ENCODE results near the gene SAP30L. TPM values are rescaled to one million over a fixed set of nuclear protein-coding genes. Genes with fewer than 3 reads are reported as not detected.

SAP30L gene
- polyA plus RNA-seq, 4 donors, result 45.0 to 52.2 (median 49.1) TPM

DNA sequence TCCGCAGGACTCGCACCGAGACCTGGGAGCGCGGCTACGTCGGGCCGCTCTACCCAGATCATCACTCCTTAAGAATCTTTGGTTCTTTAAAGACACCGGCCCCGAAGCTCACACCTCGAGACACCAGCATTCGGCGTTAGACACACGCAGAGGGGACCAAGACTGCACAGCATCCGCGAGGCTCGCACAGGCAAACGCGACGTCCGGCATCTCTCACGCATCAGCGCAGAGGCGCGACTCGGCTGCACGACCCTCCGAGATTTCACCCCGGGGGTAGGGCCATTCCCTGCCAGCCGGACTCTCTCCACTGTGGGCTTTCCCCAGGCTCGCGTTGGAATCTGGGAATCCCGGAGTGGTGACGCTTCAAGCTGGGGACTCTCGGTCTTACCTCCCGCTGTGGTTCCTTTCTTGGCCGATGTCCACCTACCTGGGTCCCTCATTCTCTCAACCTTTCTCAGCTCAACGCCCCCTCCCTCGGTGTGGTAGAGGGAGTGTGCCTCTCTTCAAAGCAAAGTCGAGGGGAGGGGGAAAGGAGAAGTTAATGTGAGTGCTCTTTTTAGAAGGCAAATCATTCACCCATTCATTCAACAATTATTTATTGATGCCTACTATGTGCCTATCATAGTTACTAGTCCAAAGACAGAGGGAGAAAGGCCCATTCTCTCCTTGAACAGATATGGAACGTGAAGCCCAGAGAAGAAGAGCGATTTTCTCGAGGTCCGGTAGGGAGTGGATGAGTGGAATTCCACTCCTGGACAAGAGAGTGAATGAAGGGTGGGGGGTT lies 33.6 kb downstream of the SAP30L start:
- DNase-seq (ENCODE audit: low read depth in 4 of 4, low spot score in 2 of 4), result no peak

DNA sequence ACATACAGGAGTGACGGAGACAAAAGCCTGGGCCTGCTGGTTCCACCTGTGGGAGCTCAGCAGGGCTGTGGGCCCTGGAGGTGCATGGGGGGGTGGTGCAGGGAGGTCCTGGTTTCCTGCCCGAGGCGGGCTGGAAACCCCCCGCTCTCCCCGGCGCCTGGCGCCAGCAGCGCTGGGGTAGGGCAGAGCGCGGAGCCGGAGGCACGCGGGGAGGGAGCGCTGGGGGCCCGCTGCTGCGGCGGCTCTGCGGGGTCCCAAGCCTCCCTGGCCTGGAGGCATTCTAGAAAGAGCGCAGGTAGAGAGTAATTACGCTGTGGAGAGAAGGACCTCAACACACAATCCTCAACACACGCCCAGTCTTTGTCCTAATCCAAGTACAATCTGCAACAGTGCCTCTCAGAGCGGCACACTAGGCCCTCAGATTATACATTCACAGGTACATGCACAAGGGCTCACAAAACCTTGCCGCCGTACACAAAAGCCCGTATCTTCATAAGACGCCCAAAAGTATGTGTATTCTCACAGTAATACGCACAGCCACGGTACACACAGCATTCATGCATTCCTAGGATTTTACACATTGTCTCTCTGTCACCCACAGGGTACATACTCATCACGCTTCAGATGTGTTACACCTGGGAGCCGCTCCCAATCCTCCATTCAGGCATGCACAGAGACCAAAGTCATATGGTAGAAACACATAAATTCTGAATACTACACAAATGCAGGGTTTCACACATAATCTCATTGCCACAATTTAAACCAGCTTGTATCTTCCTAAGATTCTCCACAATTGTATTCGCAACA lies 34.4 kb downstream of the SAP30L start:
- DNase-seq (ENCODE audit: low read depth in 4 of 4, low spot score in 2 of 4), result no peak

DNA sequence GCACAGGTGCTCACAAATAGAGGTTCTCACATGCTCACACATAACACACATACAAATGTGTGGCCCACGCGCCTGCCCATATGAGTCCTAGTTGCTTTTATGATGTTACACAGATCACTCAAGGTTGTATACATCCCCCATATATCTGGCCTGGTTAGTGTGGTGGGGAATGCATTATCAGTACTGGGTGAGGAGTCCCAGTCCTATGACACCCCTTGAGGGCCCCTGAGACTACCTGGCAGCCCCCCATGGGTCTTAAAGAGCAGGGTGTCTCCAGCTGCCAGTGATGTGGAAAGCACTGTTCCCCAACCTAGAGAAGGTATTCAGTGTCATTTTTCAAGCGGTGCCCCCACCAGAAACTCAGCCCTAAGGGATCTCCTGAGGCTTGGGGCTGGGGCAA lies 35.0 kb downstream of the SAP30L start:
- no peak for DNase-seq (ENCODE audit: low read depth in 4 of 4, low spot score in 2 of 4)

DNA sequence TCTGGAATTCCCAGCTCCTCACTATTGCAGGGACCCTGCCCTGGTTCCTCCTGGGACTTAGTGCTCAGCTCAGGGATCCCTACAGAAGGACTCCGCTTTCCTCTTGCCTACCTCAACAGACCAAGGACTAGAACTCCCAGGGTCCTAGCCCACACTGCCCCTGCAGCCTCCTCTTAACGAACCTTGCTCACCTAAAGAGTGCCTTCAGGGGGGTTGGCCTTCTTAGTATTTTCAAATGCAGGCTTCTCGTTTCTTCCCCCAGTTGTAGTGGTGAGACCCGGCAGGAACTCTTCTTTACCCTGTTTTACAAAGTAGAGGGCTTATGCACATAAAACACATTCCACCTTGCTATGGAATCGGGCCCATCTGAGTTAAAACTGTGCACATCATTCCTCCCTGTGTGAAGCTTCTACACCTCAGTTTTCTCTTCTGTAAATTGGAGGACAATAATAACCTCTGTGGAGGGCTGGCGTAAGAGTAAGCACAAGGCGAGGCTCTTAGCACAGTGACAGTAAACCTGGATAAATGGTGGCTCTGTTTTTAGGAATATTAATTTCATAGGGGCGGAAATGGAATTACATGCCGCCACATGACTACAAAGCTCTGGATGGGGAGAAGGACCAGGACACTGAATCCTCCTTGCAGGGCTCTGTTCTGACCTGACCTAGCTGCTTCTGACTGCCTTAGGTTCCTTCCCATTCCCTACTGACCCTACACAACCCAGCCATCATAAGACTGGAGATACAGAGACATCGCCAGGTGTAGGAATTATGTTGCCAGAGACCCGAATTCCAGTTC lies 36.0 kb downstream of the SAP30L start:
- no peak for DNase-seq (ENCODE audit: low read depth in 4 of 4, low spot score in 2 of 4)

DNA sequence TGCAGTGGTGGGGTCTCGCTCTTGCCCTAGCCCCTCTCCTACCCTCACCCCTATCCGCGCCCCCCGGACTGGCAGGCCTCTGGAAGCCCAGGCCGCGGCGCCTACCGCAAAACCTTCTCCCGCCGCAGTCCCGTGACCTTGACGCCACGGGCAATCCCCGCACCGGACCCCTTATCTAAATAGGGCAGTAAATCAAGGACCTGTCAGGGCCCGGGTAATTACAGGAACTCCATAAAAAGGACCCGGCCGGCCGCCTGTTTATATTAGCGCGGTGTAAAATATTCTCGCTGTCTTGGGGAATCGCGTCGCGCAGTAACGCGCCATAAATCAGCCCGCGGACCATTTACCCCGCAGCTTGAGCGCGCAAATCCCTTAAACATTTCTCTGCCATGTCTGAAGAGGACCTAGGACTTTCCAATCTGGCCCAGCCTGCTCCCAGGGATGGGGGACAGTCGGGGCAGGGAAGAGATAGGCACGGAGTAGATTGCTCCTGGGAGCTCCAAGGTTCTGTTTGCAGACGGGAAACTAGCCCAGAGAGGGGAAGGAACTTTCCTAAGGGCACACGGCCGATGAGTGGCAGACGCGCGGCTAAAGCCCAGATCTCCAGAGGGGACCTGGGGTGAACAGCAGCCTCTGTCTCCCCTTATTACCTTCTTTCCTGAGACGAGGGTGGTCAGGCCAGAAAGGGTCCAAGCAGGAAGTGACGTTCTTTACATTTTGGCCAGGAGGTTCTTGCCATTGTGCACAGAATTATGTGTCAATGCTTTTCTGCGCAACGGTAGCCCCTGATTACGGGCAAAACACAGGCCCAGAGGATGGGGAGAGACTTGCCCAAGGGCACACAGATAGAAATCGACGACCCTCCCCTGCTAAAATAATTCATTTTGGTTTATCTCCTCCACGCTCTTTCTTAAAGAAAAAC lies 37.0 kb downstream of the SAP30L start:
- no peak for DNase-seq (ENCODE audit: low read depth in 4 of 4, low spot score in 2 of 4)

DNA sequence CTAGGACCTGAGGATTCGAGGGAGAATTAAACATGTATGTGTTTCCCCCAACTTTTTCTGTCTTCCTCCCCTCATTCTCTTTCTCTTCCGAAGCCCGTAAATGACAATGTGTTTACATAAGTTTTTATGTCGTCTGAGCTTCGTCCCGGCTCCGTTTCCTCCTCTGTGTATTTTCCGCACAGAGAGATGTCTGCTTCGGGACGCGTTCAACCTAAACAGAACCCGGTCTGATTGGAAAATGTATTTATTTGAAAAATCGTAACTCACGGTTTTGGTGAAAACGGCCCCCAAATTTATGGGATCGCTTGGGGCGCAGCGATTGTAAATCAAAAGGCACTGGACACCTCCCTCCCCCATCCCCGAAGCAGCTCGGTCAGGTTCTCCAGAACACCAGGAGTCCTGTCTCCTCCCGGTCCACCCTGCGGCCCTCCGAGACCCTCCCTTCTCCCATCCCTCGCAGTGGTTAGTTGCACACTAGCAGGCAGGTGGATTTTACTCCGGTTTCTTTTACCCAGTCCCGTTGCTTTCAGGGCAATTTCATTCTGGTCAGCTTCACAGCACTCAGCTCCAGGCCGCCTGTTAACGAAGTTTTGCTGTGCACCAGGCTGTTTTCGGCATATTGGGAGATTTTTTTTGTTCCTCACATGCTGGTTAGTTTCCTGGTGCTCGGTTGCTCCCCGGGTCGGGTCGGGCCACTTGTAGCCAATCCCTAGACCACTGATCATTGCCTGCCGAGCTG lies 38.0 kb downstream of the SAP30L start:
- DNase-seq (ENCODE audit: low read depth in 4 of 4, low spot score in 2 of 4), result no peak

DNA sequence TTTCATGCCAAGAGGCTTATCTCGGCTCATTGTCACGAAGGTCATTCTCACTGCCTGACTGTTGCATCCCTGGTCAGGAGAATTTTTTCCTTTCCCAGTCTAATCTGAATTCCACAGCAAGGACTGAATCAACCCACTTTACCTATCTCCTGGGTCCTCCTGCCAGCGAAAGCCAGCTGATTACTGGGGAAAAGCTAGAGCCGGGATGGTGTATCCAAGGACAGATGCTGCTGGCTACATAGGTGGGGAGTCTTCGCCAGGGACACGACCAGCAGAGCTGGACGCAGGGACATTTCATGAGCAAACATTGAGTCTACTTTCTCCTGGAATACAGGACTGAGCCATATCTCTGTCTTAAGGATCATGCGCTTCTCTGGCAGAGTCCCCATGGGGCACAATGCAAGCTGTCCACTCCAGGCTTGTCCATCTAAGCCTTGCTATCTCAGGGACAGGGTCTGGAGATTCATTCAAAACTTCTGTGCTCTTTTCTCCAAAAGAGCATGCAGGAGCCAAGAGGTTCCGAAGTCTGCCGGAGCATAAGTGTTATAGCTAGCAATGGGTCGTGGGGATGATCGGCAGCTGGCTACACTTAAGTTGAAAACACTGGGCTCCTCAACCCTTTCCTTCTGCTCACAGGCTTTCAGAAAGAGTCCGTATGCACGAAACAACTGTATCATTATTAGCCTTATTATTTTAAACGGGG lies 38.7 kb downstream of the SAP30L start:
- no peak for DNase-seq (ENCODE audit: low read depth in 4 of 4, low spot score in 2 of 4)

DNA sequence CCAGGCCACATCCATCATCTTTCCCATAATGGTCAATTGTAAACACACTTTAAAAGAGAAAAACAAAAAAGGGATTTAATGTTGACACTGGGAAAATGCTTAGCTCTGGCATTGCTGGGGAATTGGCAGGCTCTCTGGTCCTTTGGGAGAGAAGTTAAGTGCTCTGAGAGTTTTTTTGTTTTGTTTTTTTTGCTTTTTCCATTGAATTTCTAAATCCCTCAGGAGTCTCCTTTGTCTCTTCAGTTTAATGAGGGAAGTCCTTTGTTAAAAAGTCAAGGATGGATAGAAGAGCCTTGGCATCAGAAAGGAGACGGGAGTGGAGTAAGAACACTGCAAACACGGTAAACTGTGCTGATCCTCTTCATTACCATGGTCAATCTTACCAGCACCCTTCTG lies 39.3 kb downstream of the SAP30L start:
- DNase-seq (ENCODE audit: low read depth in 4 of 4, low spot score in 2 of 4), result no peak

DNA sequence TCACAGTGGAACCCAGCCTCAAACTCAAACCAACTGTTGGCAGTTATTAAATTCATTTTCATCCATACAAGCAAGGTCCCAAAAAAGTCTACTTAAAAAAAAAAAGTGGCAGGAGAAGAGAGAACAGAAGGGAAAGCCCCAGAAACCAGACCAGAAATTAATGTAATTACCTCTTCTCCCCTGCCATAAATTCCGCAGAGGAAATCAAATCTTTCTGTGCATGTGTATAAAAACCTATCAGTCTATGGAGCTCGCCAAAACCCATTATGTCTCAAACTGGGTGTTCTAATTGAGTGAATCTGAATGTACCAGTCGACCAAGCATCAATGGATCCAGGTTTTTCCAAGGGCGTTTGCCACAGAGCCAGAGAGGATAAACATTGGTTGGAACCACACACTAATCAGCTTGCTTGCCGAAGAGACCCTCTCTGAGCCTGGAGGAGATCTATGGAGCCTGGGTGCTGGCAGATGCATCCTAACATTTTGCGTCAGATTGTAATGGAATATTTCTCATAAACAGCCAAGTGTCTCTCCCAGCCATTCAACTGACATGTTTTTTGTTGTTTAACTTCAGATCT lies 40.1 kb downstream of the SAP30L start:
- DNase-seq (ENCODE audit: low read depth in 4 of 4, low spot score in 2 of 4), result no peak

DNA sequence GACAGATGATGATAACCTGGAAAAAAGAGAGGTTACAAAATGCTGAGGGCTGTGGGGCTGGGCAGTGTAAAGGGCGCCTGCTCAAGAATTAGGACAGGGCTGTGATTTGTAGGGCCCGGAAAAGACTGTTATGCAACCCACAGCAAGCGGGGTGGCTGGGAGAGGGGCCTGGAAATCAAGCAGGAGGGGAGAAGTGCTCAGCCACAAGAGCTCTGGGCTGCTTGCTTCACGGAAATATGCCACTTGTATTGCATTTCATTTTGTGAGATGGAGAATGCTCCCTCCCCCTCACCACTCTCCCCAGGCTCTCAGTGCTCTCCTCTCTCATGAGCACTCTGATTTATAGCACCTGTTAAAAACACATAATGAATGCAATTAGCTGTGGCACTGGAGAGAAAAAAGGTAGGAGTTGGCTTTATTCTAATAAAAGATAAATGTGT lies 40.6 kb downstream of the SAP30L start:
- no peak for DNase-seq (ENCODE audit: low read depth in 4 of 4, low spot score in 2 of 4)

DNA sequence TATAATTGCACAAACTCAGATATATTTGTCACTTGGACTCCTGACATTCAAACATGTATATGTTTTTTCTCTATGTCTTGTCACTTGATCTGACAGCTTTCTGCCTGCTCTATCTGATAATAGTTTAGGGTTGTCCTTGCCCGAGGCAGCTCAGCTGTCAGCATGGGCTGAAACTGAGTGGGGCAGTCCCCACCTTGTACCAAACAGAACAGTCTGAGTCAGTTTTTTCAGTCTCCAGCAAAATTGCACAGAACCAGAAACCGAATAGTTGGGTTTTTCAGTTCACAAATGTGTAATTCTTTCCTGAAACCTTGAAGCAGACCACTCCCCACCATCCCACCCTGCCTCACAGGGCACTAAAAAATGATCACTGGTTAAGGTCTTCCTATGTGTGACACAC lies 41.7 kb downstream of the SAP30L start:
- DNase-seq (ENCODE audit: low read depth in 4 of 4, low spot score in 2 of 4), result no peak

DNA sequence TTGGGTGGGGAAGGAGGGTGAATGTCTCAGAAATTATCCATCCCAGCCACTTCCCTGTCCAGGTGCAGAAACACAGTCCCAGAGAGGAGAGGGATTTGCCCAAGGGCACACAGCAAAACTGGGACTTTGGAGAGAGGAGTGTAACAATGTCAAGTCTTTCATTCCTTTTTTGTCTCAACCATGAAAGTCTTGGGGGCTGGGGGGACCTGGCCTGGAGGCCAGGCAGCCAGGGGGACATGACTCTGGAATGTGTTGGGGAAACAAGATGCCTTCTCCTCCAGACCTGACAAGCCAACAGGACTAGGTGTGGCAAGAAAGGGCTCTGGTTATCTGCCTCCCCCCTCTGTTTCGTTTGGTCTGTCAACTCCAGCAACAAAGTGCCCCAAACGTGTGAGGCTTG lies 46.1 kb downstream of the SAP30L start:
- DNase-seq (ENCODE audit: low read depth in 4 of 4, low spot score in 2 of 4), result no peak

DNA sequence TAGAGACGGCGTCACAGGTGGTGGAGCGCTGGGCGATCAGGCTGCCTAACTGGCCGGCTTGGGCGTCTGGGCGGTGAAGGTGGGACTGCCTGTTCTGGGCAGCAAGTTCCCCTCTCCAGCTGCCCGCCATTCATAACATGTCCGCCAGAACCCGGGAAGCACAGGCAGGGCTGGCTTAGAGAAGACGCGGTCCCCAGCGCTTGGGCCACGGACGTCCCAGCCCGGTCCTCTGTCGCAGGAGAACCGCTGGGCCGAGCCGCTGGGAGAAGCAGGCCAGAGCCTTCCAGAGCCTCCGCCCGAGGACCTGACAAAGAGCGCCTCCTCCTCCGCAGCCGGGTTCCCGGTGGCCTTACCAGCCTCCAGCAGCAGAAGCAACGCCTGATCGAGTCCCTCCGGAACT lies 47.5 kb downstream of the SAP30L start:
- no peak for DNase-seq (ENCODE audit: low read depth in 4 of 4, low spot score in 2 of 4)

DNA sequence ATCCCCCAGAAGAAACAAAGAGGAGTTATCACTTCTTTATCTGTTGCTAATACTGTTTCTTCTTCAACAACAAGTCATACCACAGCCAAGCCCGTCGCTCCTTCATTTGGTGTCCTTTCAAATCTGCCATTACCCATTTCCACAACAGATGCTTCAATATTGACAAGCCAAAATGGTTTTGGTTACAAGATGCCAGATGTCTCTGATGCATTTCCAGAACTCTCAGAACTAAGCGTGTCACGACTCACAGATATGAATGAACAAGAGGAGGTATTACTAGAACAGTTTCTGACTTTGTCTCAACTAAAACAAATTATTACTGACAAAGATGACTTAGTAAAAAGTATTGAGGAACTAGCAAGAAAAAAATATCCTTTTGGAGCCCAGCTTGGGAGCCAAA lies 48.2 kb downstream of the SAP30L start:
- no peak for DNase-seq (ENCODE audit: low read depth in 4 of 4, low spot score in 2 of 4)

DNA sequence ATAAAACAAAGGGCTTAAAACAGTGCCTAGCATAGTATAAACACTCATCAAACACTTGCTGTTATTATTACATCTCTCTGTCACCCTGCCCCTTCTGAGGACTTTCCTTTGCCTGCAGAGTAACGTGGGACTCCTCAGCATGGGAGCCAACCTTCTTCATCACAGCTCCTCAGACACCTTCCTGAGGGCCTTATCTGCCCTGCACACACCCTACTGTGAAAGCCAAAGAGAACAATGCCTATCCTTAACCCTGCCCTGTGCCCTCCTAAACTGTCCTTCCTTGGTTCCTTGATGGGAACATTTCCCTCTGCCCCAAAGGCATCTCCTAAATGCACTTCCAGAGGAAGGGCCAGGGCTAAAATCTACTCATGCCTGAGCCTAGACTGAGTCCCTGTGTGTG lies 52.8 kb downstream of the SAP30L start:
- no peak for DNase-seq (ENCODE audit: low read depth in 4 of 4, low spot score in 2 of 4)

DNA sequence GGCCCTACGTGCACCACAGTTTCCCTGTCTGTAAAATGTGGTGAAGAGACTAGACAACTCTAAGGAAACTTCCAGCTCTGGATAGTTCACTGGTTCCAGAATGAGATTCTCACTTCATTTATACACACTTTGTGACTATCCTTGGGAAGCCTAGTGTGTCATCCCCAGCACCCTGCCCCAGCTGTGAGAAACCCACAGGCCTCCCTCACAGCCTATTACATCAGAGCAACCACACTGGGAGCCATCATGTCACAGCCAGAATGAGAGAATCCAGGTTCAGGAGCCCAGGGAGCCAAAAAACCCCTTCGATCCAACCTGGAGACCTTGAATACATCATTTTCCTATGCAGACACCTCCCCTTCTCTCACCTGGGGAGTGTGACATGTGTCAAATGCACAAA lies 53.2 kb downstream of the SAP30L start:
- no peak for DNase-seq (ENCODE audit: low read depth in 4 of 4, low spot score in 2 of 4)

DNA sequence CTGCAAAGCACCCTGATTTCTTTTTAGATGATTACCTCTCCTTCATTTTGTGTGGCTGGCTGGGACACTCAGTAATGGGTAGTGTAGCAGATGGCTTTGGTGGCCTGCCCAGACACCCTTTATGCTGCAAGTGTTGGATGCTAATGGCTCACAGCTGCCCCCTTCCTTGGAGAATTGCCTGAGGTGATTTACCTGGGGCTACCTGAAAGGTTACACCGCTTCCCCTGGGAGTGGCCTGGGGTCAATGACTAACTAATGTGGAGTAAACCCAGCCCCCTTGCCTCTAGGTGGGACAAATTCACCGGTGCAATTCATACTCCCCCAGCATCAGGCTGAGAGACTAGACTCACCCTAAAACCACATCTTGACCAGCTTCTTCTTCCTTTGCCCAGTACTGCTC lies 55.8 kb downstream of the SAP30L start:
- no peak for DNase-seq (ENCODE audit: low read depth in 4 of 4, low spot score in 2 of 4)

DNA sequence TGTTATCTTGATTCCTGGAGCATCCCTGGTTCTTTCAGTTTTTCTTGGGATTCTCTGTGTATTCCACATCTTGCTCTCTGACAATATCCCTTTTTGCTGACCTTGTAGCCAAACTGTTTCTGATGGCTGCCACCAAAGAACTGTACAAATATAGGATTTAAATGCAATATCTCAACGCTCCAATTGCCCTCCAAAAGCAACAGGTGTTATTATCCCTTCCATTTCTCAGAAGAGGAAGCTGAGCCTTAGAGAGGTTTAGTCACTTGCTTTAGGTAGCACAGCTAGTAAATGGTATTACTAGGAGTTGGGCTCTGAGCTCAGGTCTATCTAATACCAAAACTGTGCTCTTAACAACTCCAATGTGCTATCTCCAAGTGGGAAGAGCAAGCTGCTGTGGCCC lies 56.4 kb downstream of the SAP30L start:
- DNase-seq (ENCODE audit: low read depth in 4 of 4, low spot score in 2 of 4), result no peak

DNA sequence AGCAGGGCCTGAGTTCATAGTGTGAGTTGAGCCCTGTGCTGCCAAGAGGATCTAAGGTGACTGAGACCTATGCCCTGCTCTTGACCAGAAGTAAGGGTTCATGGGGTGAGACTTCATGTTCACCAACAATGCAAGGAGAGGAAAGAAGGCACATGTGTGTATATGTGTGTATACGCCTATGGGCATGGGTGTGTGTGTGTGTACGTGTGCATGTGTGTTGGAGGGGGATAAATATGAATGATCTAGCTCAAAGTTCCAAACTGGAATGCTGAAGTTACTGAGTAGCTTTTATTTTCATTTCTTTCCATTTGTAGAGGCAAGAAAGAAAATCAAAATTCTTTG lies 57.9 kb downstream of the SAP30L start:
- no peak for DNase-seq (ENCODE audit: low read depth in 4 of 4, low spot score in 2 of 4)
